KMS-11 (cell line): Measurements from ENCODE around the gene CD247.

ENCODE experiments used
- H2AFZ ChIP-seq: fragments of 200-600 bp; sonication (generic); 2 replicates; pipeline ENCODE4 v1.6.1; 2016; ENCODE audit warnings: antibody characterized with exemption, mixed run types, low read depth
- H3K27ac ChIP-seq: fragments of 200-600 bp; sonication (generic); 2 replicates; pipeline ENCODE4 v1.6.1; 2016; ENCODE audit warnings: mild to moderate bottlenecking, mixed run types
- H3K27me3 ChIP-seq: fragments of 200-600 bp; sonication (generic); 2 replicates; pipeline ENCODE4 v1.6.1; 2017; ENCODE audit warnings: mild to moderate bottlenecking, low read depth, mixed run types, moderate library complexity; ENCODE audit not compliant: insufficient read depth
- H3K36me3 ChIP-seq: fragments of 200-600 bp; sonication (generic); 2 replicates; pipeline ENCODE4 v1.6.1; 2017; ENCODE audit warnings: mild to moderate bottlenecking, mixed run types; ENCODE audit not compliant: insufficient read depth
- H3K4me1 ChIP-seq: fragments of 200-600 bp; sonication (generic); 2 replicates; pipeline ENCODE4 v1.6.1; 2016; ENCODE audit warnings: mild to moderate bottlenecking, low read depth, mixed run types; ENCODE audit not compliant: poor library complexity, severe bottlenecking
- H3K4me2 ChIP-seq: fragments of 200-600 bp; sonication (generic); 2 replicates; pipeline ENCODE4 v1.7.0; 2016; ENCODE audit warnings: mild to moderate bottlenecking, mixed run types
- H3K4me3 ChIP-seq: fragments of 200-600 bp; sonication (generic); IDR thresholded peaks from 2 replicates; pipeline ENCODE4 v1.6.1; 2017; ENCODE audit warnings: low read depth, low read length, mixed read lengths; ENCODE audit not compliant: insufficient read depth
- H3K79me2 ChIP-seq: fragments of 200-600 bp; sonication (generic); 2 replicates; pipeline ENCODE4 v1.6.1; 2016; ENCODE audit warnings: low read depth, mixed run types; ENCODE audit not compliant: insufficient read depth
- H3K9ac ChIP-seq: fragments of 200-600 bp; sonication (generic); 2 replicates; pipeline ENCODE4 v1.6.1; 2016; ENCODE audit warnings: mild to moderate bottlenecking, mixed run types
- H4K20me1 ChIP-seq: fragments of 200-600 bp; sonication (generic); 2 replicates; pipeline ENCODE4 v1.6.1; 2016; ENCODE audit warnings: mild to moderate bottlenecking, mixed run types; ENCODE audit not compliant: insufficient read depth
- TF ChIP-seq, protein P1 (sequence below): fragments of 200-600 bp; sonication (generic); conservative IDR thresholded peaks from 2 replicates; pipeline ENCODE4 v1.6.1; 2017; ENCODE audit warnings: low read depth, mild to moderate bottlenecking, antibody characterized with exemption, low read length, moderate library complexity, mixed read lengths

The CD247 gene

DNA sequence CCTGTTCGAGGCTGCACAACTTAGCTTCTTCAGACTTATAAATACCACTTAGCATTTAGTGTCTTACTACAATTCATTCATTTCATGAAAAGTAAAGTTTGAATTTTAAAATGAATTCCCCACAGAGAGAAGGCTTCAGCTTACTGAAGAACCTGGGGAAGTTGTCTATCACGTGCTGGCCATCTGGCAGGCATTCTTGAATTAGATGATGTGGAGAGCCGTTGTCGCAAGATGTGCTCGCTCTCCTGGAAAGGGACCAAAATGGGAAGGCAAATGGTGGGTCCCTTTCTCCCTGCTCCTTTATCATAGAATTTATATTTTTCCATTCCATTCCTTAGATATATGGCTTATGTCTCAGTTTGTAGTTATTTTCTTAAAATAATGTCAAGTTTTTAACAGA is 90.5 kb downstream of the CD247 start:
- Histone ChIP-seq H3K27ac (no peak overlapping the region), H3K4me3 (no peak overlapping the region), H3K4me2 (no peak overlapping the region), H2AFZ (no peak overlapping the region), H3K79me2 (no peaks in the 10 kb centered on the region), H3K27me3 (no peaks in the 10 kb centered on the region), H3K36me3 (no peaks in the 10 kb centered on the region), H4K20me1 (no peaks in the 10 kb centered on the region; the same call in 1 of the 2 replicates), H3K9ac (no peak overlapping the region), H3K4me1 (no peaks in the 10 kb centered on the region)
- TF ChIP-seq, protein P1, sequence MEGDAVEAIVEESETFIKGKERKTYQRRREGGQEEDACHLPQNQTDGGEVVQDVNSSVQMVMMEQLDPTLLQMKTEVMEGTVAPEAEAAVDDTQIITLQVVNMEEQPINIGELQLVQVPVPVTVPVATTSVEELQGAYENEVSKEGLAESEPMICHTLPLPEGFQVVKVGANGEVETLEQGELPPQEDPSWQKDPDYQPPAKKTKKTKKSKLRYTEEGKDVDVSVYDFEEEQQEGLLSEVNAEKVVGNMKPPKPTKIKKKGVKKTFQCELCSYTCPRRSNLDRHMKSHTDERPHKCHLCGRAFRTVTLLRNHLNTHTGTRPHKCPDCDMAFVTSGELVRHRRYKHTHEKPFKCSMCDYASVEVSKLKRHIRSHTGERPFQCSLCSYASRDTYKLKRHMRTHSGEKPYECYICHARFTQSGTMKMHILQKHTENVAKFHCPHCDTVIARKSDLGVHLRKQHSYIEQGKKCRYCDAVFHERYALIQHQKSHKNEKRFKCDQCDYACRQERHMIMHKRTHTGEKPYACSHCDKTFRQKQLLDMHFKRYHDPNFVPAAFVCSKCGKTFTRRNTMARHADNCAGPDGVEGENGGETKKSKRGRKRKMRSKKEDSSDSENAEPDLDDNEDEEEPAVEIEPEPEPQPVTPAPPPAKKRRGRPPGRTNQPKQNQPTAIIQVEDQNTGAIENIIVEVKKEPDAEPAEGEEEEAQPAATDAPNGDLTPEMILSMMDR = no peak

DNA sequence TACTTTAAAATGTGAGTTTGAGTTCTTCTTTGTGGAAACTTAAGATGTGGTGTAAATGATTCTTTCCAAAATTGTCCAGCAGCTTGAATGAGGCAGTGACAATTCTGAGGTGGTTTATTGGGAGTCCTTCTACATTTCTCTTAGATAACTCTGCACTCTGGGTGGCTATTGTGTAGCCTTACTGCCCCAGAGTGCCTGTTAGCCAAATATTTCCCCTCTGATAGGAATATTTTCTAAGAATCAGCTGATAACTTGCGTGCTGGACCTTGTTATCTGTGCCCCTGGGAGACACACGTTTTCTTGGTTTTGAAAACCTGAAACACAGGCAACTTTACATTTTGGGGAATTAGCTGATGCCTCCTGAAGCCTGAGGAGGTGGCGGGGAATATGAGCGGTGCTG is 91.6 kb downstream of the CD247 start:
- Histone ChIP-seq H2AFZ (no peak overlapping the region), H3K9ac (no peak overlapping the region), H3K79me2 (no peaks in the 10 kb centered on the region), H3K4me3 (no peak overlapping the region), H3K27ac (no peak overlapping the region), H4K20me1 (no peaks in the 10 kb centered on the region; the same call in 1 of the 2 replicates), H3K4me1 (no peaks in the 10 kb centered on the region), H3K36me3 (no peaks in the 10 kb centered on the region), H3K27me3 (no peaks in the 10 kb centered on the region), H3K4me2 (no peak overlapping the region)
- TF ChIP-seq, protein P1 = no peak

DNA sequence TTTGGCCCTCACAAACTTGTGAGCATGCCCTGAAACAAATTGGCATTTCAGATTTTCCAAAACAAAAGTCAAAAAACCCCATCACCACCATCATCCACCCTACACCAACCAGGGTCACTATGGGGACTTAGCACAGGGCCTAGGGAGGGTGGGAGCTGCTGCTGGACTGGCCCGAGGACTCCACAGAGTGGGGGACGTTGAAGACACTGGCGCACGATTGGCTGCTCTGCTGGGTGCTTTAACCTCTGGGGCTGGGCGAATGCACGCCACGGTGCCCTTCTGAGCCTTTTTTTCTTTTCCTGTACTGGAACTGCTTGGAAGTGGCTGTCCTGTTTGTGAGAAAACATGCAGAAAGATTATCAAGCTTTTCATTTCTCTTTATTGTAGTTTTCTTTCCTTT is 92.8 kb downstream of the CD247 start:
- H3K4me2 ChIP-seq = no peak overlapping the region
- H4K20me1 ChIP-seq = no peaks in the 10 kb centered on the region; the same call in 1 of the 2 replicates
- no peaks in the 10 kb centered on the region for H3K4me1 ChIP-seq
- TF ChIP-seq, protein P1 = no peak
- no peak overlapping the region for H3K27ac ChIP-seq
- H2AFZ ChIP-seq = no peak overlapping the region
- no peaks in the 10 kb centered on the region for H3K36me3 ChIP-seq
- no peaks in the 10 kb centered on the region for H3K27me3 ChIP-seq
- H3K4me3 ChIP-seq = no peak overlapping the region
- H3K9ac ChIP-seq = no peak overlapping the region
- H3K79me2 ChIP-seq = no peaks in the 10 kb centered on the region

DNA sequence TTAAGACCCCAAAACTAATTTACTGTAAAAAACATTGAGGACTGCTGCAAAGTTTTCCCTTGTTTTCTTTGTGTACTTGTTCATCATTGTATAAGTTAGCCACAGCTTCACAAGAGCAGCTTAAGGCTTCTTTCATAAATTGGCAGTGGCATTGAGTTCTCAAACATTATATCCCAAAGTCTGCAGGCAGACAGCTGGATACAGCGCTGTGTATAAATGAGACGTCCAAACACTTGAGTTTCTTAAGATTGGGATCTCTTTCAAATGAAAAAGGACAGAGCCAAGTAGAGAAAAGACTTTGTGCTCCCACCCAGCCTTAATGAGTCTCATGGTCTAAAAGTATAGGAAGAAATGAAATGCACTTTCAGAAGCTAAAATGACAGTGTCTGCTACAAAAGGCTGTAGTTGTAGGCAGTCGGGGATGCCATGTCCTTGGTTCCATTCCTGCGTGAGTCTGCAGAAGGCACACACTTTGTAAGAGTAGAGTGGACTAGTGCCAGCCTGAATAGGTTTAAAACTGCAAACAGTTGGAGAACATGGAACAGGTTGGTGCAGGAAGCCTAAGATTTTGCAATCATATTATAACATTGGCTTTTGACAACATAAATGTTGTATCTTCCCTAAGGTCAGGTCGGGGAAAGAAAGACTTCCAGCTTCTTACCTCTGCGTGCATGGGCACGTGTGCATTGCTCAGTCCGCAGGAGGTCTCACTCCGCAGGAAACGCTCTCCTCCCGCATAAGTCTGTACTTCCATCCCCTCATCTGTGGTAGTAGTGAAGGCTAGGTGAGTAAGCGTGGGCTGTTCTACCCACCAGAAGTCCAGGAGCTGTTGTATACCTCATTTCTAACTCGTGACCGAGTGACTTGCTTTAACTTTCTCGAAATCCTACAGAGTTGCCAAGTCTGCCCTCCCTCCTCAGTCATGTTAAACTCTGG is 94.4 kb downstream of the CD247 start:
- H3K36me3 ChIP-seq = no peaks in the 10 kb centered on the region
- H3K79me2 ChIP-seq = no peaks in the 10 kb centered on the region
- H3K4me2 ChIP-seq = no peak overlapping the region
- no peaks in the 10 kb centered on the region for H3K4me1 ChIP-seq
- H3K27me3 ChIP-seq = no peaks in the 10 kb centered on the region
- no peak overlapping the region for H3K4me3 ChIP-seq
- no peaks in the 10 kb centered on the region; the same call in 1 of the 2 replicates for H4K20me1 ChIP-seq
- TF ChIP-seq, protein P1 = no peak
- H3K27ac ChIP-seq = no peak overlapping the region
- H2AFZ ChIP-seq = no peak overlapping the region
- H3K9ac ChIP-seq = no peak overlapping the region
